ENCODE results near the gene KLHL21. TPM values are rescaled to one million over a fixed set of nuclear protein-coding genes. Genes with fewer than 3 reads are reported as not detected.

The KLHL21 gene
- total and polyA plus RNA-seq, 2 of the 4 experiments (the other 2 are of a cell fraction) = 12.0 to 36.7 TPM

DNA sequence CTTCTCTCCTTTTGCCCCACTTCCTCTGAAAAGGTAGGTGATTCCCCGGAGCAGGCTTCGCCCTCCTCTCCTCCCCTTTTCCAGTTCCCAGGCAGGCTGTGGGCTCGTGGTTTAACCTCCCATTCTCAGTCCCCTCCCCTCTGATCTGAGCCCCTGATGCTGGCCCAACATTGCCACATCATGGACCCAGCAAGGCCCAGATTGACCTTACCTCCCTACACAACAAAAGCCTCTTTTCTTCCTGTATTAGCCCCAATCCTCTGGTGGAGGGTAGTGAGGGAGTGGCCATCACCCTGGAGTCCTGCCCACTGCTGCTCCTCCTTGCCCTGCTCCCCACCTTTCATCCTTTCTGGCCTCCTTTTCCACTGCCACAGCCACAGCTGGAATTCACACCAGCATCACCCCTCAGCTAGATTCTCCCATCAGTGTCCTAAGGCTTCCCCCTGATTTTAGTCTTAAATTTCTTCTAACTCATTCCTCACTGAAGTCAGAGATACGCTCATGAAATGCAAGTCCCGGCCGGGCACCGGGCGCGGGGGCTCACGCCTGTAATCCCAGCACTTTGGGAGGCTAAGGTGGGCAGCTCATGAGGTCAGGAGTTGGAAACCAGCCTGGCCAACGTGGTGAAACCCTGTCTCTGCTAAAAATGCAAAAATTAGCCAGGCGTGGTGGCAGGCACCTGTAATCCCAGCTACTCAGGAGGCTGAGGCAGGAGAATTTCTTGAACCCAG lies 29.9 kb downstream of the KLHL21 start:
- POLR2A ChIA-PET (ENCODE audit: unreplicated experiment) = no interaction called here
- H2BK120ac ChIP-seq (ENCODE audit: low read depth, low read length) = no peak overlapping the region
- no peaks in the 10 kb centered on the region for H3K9me1 ChIP-seq (ENCODE audit: insufficient read depth, low read length)
- H4K91ac ChIP-seq (ENCODE audit: insufficient read depth, low read depth, low read length) = no peak overlapping the region
- H3K4me2 ChIP-seq (ENCODE audit: low read depth, low read length) = no peak overlapping the region
- H3K14ac ChIP-seq (replicated peaks; ENCODE audit: low read depth, low read length) = no peak overlapping the region
- DNase-seq = no peak
- no peak overlapping the region for H3K18ac ChIP-seq (ENCODE audit: low read depth, low read length)
- peaks cover 10% of the 10 kb centered on the region for H3K9me3 ChIP-seq (ENCODE audit: control insufficient read depth, insufficient read depth, low read length)
- H3K27ac ChIP-seq (ENCODE audit: insufficient read depth, low read length) = no peak overlapping the region
- no peak overlapping the region for H4K5ac ChIP-seq (ENCODE audit: low read depth, low read length)
- H2BK5ac ChIP-seq (ENCODE audit: low read depth, low read length, poor library complexity, severe bottlenecking) = no peak overlapping the region
- H2AK5ac ChIP-seq (ENCODE audit: low read depth, low read length) = no peak overlapping the region
- no peak overlapping the region for H3K56ac ChIP-seq (ENCODE audit: extremely low read depth, insufficient read depth, low read length)
- WGBS, 2 experiments (ENCODE audit: extremely low coverage in 2 of 2, insufficient read length in 1 of 2) = 33% methylated on average over 2 of the region's 12 CpGs; no CpG with 5 or more reads in 1 of the 2 experiments
- CTCF ChIA-PET = no interaction called here
- no peak for ATAC-seq (ENCODE audit: low read depth)
- in situ Hi-C loops (cut with MboI; ENCODE audit: low sequenced_read_pairs) = no loop called here
- no peak overlapping the region for H4K8ac ChIP-seq (ENCODE audit: low read depth in 2 of 2, low read length in 2 of 2)
- H3K9ac ChIP-seq (ENCODE audit: low read depth, low read length) = no peak overlapping the region
- no peak overlapping the region for H3K4ac ChIP-seq (ENCODE audit: low read depth, low read length)
- dilution Hi-C loops (cut with HindIII; ENCODE audit: low sequenced_read_pairs, unreplicated experiment) = no loop called here
- H2BK15ac ChIP-seq (ENCODE audit: low read depth, low read length) = no peak overlapping the region
- no peak for TF ChIP-seq FOS (IDR thresholded peaks at IDR 0.05; ENCODE audit: low read depth, low read length)
- no TSS peak for BruUV-seq (replicated peaks)
- H2AFZ ChIP-seq (replicated peaks; ENCODE audit: low read length, poor library complexity) = no peak overlapping the region
- no peak overlapping the region for H2AK9ac ChIP-seq (replicated peaks; ENCODE audit: low read depth, low read length, poor library complexity)
- peaks cover 24% of the 10 kb centered on the region for H3K27me3 ChIP-seq (ENCODE audit: control insufficient read depth, insufficient read depth, low read length)
- no peak overlapping the region for H3K4me3 ChIP-seq (ENCODE audit: insufficient read depth, low read depth, low read length)
- H3K79me1 ChIP-seq (ENCODE audit: low read depth in 1 of 2, low read length in 2 of 2) = no peaks in the 10 kb centered on the region
- H2BK20ac ChIP-seq (ENCODE audit: low read depth, low read length) = no peak overlapping the region
- no peaks in the 10 kb centered on the region for H4K20me1 ChIP-seq (ENCODE audit: insufficient read depth, low read length)
- H3K4me1 ChIP-seq (ENCODE audit: control insufficient read depth, insufficient read depth, low read length) = no peaks in the 10 kb centered on the region
- H3K36me3 ChIP-seq (ENCODE audit: control insufficient read depth, insufficient read depth, low read length) = no peaks in the 10 kb centered on the region
- intact Hi-C loops (cut with micrococcal nuclease) = no loop called here
- H3K23ac ChIP-seq (ENCODE audit: low read depth, low read length) = no peak overlapping the region
